T-helper 2 cell treated with Interferon-gamma antibody and Interleukin-4, amounts not matched to agents 100 ng/mL and 5 ng/mL, for 36 hours (primary cell): Measurements from ENCODE around the gene SMG7. TPM values are rescaled to one million over a fixed set of nuclear protein-coding genes. Genes with fewer than 3 reads are reported as not detected.
"Not testable (repeated sequence)": the region's sequence is repeated elsewhere in the genome, so short reads cannot be mapped to it uniquely, and the experiment has no call there.

Experiments used
- intact Hi-C: fragments of 100-400 bp; cut with micrococcal nuclease; formaldehyde crosslinking; loops from one replicate; pipeline ENCODE4 v1.15.1; 2023
- total RNA-seq: library from RNA; stranded (reverse); gene quantifications from 2 replicates; pipeline ENCODE4 v1.2.3, GENCODE V29; 2022

The SMG7 gene
- 83.4 and 84.3 TPM in 2 replicates for total RNA-seq

GRCh38 chr1:183472488-183473216 lies at the start of gene SMG7:
SMG7 (plus strand) TSS chr1:183472499; CDS start chr1:183472621, 122 bp downstream.
- intact Hi-C loops: loop anchor here (1.0 to 10.0 kb wide), 5 partner anchors 215 to 1448 kb away; partner anchors contain the start of genes C1orf21, DHX9 and EDEM3

- intact Hi-C loops: no loop called here
Observed at GRCh38 chr1:183423541-183423940, 48.8 kb upstream of the SMG7 start.

GRCh38 chr1:183424691-183425090 lies 47.6 kb upstream of the SMG7 start:
- intact Hi-C loops: no loop called here

GRCh38 chr1:183427591-183427990 lies 44.7 kb upstream of the SMG7 start:
- intact Hi-C loops: not testable (repeated sequence)

- intact Hi-C loops: no loop called here
Observed at GRCh38 chr1:183431840-183432547, 40.3 kb upstream of the SMG7 start.

GRCh38 chr1:183432548-183432875 lies 39.8 kb upstream of the SMG7 start:
- intact Hi-C loops: no loop called here

GRCh38 chr1:183433703-183434102 lies 38.6 kb upstream of the SMG7 start:
- intact Hi-C loops: no loop called here

GRCh38 chr1:183435497-183435896 lies 36.8 kb upstream of the SMG7 start:
- intact Hi-C loops: no loop called here

- intact Hi-C loops: no loop called here
Observed at GRCh38 chr1:183438060-183438459, 34.2 kb upstream of the SMG7 start.

- intact Hi-C loops: no loop called here
Observed at GRCh38 chr1:183443011-183443410, 29.3 kb upstream of the SMG7 start.

- intact Hi-C loops: no loop called here
Observed at GRCh38 chr1:183443466-183443865, 28.8 kb upstream of the SMG7 start.

GRCh38 chr1:183444243-183444642 lies 28.1 kb upstream of the SMG7 start:
- intact Hi-C loops: no loop called here

- intact Hi-C loops: no loop called here
Observed at GRCh38 chr1:183449223-183449770, 23.0 kb upstream of the SMG7 start.

- intact Hi-C loops: no loop called here
Observed at GRCh38 chr1:183450093-183450492, 22.2 kb upstream of the SMG7 start.

- intact Hi-C loops: no loop called here
Observed at GRCh38 chr1:183454377-183454776, 17.9 kb upstream of the SMG7 start.

GRCh38 chr1:183456826-183457225 lies 15.5 kb upstream of the SMG7 start:
- intact Hi-C loops: no loop called here

- intact Hi-C loops: no loop called here
Observed at GRCh38 chr1:183457449-183457848, 14.8 kb upstream of the SMG7 start.

- intact Hi-C loops: no loop called here
Observed at GRCh38 chr1:183460596-183460995, 11.7 kb upstream of the SMG7 start.

GRCh38 chr1:183461350-183461749 lies 10.9 kb upstream of the SMG7 start:
- intact Hi-C loops: no loop called here

GRCh38 chr1:183463566-183463965 lies 8.7 kb upstream of the SMG7 start:
- intact Hi-C loops: no loop called here

- intact Hi-C loops: no loop called here
Observed at GRCh38 chr1:183466781-183467180, 5.5 kb upstream of the SMG7 start.

GRCh38 chr1:183467687-183468086 lies 4.6 kb upstream of the SMG7 start:
- intact Hi-C loops: no loop called here
